Thyroid gland (tissue), 4 donors: ENCODE results near the gene PPM1E.

ENCODE experiments used
- POLR2A ChIP-seq, 2 donors: fragments of 450-650 bp; IDR thresholded peaks; one replicate each; pipeline ENCODE4 v1.6.1; 2017; ENCODE audit warnings: antibody characterized with exemption in 2 of 2, mild to moderate bottlenecking in 2 of 2, moderate library complexity in 1 of 2
- TF ChIP-seq, protein P1 (sequence below), 6 experiments: fragments of 200-600 bp in 3 of 6; fragments of 450-650 bp in 3 of 6; sonication (generic) in 3 of 6; IDR thresholded peaks; one replicate each; pipeline ENCODE4 v1.5.1; 2016 to 2019; ENCODE audit warnings: antibody characterized with exemption in 6 of 6, mild to moderate bottlenecking in 2 of 6, inconsistent platforms in 1 of 6, moderate library complexity in 1 of 6

DNA sequence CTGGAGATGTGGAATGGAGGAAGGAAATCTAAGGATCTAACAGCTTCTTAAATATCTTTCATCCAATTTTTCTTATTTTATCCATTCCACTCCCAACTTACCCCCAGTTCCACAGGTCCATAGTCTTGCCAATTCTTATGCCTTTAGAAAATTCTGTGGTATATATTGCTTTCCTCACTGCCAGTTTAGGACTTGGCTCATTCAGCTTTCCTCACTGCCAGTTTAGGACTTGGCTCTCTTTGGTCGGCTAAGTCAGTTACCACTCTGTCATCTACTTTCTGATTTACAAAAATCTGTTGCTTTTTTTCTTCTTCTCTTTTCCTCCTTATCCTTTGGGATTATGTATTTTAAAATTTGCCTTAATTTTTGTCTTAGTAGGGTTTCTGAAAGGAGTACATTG lies 128.5 kb downstream of the PPM1E start:
- no peak for TF ChIP-seq POLR2A (IDR thresholded peaks at IDR 0.05)
- TF ChIP-seq, protein P1, sequence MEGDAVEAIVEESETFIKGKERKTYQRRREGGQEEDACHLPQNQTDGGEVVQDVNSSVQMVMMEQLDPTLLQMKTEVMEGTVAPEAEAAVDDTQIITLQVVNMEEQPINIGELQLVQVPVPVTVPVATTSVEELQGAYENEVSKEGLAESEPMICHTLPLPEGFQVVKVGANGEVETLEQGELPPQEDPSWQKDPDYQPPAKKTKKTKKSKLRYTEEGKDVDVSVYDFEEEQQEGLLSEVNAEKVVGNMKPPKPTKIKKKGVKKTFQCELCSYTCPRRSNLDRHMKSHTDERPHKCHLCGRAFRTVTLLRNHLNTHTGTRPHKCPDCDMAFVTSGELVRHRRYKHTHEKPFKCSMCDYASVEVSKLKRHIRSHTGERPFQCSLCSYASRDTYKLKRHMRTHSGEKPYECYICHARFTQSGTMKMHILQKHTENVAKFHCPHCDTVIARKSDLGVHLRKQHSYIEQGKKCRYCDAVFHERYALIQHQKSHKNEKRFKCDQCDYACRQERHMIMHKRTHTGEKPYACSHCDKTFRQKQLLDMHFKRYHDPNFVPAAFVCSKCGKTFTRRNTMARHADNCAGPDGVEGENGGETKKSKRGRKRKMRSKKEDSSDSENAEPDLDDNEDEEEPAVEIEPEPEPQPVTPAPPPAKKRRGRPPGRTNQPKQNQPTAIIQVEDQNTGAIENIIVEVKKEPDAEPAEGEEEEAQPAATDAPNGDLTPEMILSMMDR (IDR thresholded peaks at IDR 0.05) = no peak
